HuH-7.5 (cell line): ENCODE results near the gene CCDC188.

ENCODE experiments used
- DNase-seq: peaks from one replicate; pipeline ENCODE4 v3.0.0; 2011; ENCODE audit warnings: low spot score

Gene CCDC188

DNA sequence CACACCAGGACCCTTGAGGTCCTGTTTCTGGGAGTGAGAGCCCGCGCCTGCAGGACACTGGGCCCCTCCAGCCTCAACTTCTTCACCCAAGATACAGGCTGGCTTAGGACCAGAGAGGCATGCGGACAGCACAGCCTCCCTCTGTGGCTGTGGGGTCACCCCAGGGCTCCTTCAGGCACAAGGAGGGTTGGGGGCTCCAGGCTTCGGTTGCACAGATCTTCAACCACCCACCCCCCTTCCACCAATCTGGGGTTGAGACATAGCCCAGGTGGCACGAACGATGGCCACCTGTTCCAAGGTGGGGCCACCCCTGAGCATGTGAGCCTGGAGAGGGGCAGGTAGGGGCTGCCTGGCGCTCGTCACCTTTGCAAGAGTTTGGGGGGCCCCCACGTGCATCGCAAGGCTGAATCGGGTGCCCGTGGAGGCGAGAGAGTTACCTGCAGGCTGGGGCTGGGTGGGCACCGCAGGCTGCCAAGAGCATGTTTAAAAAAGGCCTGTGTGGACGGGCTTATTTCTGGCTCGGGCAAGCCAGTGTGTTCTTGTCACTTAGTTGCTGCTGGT is 18.1 kb downstream of the CCDC188 start:
- no peak for DNase-seq

DNA sequence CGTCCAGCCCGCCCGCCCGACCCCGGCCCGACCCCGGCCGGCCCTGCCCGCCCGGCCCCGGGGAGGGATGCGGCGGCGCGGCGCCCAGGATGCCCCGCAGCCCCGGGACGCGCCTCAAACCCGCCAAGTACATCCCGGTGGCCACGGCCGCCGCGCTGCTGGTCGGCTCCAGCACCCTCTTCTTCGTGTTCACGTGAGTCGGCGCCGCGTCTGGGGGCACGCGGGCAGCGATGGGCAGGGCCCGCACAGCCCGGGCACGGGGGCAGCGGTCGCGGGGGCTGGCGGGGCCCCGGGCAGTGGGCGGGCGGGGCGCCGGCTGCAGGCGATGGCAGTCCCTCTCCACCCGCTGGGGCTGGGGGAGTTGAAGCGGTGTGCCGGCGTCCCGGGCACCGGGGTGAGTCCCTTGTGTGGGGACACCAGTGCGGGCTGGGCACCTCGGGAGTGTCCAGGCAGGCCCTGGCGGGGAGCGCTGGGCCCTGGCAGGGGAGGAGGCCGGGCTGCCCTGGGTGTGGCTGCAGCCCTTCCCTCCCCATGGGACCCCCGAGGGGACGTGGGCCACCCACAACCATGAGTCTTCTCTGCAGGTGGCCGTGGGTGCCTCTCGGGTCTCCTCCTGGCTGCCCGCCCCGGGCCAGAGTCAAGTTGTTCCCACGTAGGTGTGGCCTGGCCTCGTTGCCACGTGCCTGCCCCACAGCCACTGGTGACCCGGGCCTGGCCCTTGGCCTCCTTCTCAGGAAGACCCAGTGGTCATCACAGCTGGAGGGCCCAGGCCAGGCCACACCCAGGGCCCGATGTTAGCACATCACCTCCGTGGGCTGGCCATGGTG is 18.8 kb downstream of the CCDC188 start:
- no peak for DNase-seq

DNA sequence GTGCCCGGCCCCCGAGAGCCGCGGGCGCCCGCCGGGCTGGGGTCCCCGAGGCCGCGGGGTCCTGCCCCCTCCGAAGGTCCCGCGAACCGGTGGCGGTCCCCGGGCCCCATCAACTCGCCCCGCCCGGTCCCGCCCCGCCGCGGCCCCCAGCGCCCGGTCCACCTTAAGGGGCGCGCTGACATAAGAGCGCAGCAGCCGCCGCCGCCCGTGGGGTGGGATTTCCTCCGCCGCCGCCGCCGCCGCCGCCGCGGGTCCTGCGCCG is 19.3 kb downstream of the CCDC188 start, which contains the start of gene ZDHHC8:
TSS of gene ZDHHC8 (plus strand) at position 208 of the 262 bp plus-strand sequence. CDS start 144 bp downstream, outside the sequence.
- no peak for DNase-seq

DNA sequence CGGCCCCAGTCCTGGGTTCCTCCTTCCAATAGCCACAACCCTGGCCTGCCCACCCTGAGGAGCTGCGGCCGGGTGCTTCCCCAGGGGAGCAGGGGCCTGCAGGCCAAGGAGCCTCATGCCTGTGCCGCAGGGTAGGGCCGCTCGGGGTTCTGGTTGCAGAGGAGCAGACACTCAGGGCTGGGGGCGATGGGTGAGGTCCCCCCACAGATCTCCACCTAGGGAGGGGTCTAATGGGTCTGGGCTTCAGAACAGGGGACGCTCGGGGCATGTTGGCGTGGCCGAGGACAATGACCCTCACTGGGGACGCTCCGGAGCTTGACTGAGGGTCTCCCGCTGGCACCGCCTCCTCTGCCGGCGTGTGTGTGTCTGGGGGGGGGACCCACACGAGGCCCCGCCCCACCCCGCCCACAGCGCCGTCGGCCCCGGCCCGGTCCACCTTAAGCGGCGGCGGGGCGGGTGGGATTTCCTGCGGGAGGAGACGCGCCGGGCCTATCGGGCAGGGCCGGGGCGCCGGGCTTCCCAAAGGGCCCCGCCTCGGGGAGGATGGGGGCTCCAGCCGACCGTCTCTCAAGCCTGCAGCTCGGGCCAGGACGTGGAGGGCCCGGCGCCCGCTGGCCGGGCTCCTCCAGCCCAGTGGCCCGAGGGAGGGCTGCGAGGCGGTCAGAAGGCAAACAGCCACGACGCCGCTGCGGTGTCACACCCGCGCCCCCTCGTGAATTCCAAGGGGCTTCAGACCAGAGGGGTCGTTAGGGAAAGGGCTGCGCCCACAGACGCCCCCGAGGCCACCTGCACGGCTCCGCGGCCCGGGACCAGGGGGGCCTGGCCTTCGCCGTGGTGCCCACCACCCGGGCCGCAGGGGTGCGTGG is 19.9 kb downstream of the CCDC188 start:
- peak; percentile 81 for DNase-seq

DNA sequence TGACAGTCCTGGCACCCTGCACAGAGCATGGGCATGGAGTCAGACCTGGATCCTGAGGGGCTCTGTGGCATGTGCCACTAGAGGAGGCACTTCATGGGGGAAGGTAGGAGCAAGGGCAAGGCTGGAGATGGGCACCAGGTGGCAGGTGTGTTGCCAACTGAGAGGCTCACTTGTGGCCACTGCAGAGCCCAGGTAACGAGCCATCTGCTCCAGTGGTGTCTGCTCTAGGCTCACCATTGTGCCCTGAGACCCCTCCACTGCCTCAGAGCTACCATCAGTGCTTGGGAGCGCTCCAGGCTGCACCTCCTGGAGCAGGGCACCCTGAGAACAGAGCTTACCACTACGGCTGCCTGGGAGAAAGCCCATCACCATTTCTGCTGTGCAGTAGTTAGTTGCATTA is 20.5 kb downstream of the CCDC188 start:
- DNase-seq: no peak

DNA sequence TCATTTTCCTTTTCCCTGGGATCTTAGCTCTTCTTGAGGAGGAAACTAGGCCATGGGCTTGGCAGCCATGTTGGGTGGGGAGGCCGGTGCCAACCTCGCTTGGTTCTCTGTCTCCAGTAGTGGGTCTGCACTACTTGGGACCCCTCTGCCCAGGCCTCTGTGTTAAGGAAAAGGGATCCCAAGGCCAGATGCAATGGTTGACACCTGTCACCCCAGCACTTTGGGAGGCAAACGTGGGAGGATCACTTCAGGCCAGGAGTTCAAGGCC is 21.2 kb downstream of the CCDC188 start:
- DNase-seq: no peak

DNA sequence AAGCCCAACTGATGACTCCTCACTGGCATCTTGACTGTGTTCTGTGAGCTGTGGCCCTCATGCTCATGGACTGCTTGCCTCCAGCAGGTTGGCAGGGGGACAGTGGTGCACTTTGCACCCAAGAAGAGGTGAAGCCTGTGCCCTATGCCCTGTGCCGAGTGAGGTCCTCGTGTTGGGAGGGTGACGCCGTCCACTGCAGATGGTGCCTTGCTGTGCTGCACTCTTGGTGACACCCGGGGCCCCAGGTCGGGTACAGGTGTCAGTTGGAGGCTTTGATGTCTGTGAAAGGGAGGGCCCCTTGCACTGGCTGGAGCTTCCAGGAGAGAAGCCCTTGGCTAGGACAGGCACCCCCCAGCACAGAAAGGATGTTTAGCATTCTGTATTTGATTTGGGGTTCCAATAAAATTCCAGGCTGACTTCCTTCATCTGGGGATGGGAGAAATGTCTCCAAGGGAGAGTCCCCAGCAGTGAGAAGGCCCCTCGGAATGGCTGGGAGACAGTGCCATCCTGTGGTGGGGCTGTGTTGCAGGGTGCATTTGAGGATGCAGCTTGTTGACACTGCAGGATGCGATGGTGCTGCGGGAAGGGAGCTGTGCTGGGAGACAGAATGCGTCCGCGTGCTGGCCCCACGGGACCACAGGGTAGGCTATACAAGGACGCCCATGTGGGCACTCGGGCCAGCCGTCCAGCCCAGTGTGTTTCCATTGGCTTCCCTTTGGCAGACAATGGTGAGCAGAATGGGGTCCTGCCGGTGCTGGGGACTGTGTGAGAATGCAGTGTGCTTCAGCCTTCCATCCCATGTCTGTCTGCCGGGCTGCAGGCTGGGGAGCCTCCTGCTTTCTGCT is 21.7 kb downstream of the CCDC188 start:
- peak; percentile 71 for DNase-seq

DNA sequence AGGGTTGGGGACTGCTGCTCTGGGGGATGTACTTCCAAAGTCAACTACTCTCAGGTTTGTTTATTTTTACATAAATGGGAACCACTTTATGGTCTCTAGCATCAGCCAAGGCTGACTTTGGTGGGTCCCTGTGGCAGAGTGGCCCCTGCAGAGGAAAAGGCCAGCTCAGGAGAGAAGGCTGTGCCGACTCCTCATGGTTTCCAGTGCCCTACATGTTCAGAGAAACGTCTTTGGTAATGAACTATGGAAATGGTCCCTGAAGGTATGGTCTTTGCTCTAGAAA is 22.3 kb downstream of the CCDC188 start:
- no peak for DNase-seq

DNA sequence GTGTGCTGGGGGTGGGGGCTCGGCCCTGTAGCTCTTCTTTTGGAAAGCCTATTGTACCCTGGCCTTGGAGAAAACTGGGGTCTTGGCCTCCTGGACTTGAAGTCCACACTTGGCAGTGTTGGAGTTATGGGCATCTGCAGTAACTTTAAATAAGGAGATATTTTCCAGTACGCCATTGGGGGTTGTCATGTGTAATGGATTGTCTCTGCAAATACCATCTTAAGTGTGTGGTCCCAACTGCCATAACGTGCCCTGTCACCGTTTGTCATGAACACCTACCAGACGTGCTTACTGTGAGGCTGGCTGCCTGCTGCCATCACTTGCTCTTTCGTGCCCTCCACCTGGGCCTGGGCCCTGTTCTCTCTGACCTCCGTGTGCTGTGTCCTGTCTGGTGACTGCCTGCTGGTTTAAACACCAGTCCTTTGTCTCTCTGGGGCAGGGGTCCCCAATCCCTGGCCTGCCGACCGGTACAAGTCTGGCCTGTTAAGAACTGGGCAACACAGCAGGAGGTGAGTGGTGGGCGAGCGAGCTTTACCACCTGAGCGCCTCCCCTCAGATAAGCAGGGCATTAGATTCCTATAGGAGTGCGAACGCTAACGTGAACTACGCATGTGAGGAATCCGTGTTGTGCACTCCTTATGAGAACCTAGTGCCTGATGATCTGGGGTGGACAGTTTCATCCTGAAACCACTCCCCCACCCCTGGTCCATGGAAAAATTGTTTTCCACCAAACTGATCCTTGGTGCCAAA is 22.8 kb downstream of the CCDC188 start:
- no peak for DNase-seq

DNA sequence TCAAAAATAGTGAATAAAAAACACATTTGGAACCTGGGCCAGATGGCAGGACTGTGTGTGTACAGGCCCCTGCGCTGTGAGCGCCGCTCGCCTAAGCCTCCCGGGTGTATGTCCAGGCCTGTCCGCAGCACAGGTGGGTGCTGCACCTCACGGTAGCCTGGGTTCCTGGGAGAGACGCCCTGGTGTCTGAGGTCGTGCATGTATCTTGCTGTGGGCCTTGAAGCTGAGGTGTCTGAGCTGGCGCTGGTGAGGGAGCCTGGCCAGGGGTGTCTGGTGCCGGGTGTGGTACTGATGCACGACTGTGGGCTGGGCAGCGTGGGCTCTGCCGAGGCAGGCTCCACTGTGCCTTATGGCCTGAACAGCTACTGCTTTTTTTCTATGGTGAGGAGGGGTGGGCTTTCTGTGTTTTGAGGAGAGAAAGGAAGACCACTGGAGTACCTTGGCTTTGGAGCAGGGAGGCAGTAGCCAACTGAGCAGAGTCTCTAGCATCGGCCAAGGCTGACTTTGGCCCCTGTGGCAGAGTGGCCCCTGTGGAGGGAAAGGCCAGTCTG is 23.5 kb downstream of the CCDC188 start:
- no peak for DNase-seq

DNA sequence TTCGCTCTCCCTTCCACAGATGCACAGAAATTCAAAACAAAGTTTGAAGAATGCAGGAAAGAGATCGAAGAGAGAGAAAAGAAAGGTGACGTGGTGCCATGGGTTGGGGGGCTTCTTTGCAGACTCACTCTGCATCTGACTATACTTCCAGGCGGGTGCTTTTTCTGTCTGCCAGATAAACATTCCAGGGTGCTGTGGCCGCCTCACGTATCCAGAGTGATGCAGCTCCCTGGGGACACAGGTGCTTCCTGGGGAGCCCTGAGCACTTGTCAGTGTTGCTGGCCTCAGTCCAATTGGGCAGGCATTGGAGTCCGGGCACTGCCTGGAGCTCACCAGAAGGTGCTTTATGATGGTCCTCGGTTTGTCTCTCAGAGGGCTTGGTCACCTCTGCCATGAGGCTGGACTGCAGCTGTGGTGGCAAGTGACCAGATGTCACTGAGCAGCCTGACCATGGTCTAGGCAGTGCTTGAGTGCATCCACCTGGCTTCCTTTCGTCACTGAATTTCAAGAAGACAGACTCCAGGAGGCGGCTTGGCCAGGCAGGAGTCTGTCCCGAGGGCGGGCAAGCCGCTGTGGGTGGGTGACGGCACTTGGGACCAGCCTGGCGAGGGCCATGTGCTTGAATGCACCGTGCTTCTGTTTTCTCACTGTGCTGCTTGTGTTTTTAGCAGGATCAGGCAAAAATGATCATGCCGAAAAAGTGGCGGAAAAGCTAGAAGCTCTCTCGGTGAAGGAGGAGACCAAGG is 24.4 kb downstream of the CCDC188 start:
- no peak for DNase-seq

DNA sequence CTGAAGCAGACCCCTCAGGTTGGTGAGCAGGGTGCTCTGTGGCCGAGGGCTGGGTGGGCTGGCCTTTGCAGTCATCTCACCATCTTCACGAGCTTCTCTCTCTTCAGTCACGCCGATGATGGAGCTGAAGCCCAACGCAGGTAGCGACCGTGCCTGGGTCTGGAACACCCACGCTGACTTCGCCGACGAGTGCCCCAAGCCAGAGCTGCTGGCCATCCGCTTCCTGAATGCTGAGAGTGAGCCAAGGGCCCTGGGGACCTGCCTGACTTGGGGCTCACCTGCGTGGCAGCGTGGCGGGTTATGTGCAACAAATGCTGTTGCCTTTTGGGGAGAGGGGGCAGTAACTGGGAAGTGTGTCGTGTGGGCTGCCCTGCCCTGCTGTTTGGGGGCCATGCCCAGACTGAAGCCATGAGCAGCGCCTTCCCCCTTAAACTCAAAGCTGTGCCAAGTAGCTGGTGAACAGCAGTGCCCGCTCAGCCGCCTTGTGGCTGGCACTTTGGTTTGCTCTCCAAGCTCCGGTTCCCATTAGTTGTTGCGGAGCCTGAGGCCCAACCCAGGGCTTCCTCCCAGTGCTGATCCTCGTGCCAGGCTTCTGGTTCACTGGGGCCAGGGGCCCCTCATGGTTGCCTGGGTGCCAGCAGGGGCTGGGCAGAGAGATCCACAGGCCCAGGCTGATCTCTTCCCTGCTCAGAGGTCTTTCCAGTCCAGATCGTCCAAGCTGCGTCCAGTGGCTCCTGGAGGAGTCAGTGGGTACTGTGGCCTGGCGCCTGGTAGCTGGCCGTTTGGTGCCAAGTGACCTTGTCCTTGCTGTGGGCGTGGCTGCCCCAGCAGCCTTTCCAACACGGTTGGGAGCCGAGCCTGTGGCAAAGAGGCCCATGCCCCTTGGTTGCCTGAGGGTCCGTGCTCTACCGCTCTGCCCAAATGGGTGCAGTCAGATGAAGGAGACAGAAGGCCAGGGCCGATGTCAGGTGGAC is 25.4 kb downstream of the CCDC188 start:
- DNase-seq: no peak

DNA sequence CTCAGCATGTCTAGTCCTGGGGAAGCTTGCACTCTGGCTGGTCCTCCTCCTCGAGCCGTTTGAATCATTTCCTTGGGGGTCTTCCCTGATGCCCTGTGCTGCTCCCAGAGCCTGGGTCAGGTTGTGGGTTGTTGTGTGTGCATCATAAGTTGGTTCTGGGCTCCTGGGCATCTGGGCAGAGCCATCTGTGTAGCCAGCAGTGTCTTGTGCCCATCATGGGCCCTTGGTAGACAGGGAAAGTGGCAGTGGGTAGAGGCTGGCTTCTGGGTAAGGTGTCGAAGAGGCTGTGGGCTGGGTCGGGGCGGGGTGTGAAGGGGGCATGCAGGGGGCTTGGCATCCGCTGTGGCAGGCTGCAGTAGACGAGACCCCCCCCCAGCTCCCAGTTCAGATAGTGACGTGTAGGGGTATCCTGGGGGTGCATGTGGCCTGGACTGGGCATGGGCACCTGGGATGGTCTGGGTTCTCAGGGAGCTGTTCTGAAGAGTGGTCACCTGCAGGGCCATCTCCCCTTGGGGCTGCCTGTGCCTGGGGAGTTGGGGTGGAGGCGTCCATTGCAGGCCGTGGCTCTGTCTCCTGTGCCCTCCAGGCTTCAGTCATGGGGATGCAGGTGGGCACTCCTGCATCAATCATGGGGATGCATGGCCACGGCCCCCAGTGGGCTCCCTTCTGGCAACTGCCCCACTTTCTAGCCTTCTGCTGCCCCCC is 26.6 kb downstream of the CCDC188 start:
- DNase-seq: no peak

DNA sequence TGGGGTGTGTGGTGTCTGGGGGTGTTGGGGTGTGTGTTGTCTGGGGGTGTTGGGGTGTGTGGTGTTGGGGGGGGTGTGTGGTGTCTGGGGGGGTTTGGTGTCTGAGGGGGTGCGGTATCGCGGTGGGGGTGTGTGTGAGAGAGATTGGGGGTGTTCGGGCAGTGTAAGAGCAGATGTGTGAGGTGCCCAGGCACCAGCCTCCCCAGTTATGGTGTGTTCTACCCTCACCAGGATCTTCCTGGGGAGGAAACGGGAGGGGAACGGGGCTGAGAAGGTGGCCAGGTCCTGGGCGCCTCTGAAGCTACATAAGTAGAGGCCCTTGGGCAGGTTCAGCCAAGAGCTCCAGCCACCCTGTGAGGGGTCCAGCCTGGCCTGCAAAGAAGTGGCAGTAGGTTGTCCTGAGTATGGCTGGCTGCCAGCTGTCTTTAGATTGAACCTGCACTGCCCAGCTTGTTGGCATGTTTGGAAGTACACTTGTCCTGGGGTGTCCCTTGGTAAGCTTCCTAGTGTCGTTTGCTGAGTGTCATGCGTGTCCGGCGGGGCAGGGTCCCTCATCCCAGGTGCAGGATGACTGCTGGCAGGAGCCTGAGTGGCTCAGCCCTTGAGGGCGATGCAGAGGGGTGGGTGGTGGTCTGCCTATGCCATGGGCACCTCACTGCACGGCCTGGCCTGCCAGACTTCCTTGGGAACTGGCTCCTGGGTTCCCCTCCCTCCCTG is 27.3 kb downstream of the CCDC188 start:
- no peak for DNase-seq

DNA sequence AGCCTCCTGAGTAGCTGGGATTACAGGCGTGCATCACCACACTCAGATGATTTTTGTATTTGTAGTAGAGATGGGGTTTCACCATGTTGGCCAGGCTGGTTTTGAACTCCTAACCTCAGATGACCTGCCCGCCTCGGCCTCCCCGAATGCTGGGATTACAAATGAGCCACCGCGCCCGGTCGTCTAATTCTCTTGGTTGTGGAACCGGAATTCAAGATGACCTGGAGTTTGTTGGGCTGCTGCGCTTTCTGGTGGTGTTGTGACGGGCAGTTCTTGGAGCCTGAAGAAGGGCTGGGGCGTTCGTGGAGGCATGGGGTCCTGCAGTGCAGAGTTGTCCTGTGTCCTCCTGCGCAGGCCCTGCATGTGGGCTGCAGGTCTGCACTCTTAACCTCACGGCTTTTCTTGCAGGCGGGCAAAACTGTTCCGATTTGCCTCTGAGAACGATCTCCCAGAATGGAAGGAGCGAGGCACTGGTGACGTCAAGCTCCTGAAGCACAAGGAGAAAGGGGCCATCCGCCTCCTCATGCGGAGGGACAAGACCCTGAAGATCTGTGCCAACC is 28.9 kb downstream of the CCDC188 start:
- no peak for DNase-seq

DNA sequence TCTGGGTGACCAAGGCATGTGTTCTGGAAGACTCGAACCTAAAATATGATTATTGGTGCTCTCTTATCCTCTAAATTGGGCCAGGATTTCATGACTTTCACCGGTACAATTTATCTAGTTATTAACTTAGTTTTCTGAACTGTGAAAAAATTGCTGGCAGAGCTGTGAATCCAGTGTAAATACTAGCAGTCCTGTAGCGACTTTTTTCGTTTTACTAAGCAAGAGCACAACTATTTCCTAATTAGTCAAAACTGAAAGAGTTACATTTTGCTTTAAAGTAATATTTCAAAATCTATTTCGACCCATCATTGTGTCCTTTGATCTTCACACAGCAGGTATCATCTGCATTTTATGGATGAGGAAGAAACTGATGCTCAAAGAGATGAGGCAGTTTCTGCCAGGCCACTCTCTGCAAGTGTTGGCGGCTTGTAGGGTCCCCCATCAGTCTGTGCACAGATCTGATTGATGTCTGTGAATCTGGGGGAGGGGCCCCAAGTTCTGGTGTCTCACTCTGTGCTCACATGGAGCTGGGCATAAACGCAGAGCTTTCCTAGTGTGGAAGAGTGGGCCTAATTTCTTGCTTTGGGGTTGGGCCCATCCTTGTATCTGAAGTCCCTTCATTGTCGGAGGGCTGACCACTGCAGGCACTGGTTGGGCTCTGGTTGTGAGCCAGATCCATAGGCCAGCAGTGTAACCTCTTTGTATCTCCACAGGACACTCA is 32.4 kb downstream of the CCDC188 start:
- no peak for DNase-seq

DNA sequence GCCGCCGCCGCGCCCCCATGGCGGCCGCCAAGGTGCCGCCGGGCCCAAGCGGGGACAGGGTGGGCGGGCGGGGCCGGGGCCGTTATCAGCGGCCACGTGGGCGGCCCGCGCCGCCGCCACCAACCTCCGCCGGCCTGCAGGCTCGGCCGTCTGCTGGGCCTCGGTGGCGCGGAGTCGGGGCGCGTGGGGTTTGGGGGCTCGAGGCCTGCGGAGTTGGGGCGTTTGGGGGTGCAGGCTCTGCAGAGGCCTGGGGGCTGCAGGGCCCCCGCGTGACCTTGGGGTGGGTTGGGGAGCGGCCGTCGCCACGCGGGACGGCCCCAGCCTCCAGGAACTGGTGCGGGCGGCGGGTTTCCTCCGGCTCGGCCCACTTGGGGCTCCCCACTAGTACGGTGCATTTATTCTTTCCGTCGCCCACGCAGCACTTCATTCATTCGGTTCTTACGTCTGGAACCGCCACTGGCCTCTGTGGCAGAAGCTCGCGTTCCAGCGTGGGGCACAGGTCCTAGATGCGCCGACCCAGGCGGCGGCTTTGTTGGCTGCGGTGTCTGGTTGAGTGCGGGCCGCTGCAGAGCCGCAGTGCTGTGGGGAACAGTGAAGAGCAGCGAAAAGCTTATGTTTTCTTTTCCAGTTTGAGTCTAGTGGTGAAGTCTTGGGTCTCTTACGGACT is 33.1 kb downstream of the CCDC188 start:
- DNase-seq: peak; percentile 57
